ENCODE results near the gene RNPS1.
"Not testable (repeated sequence)": the region's sequence is repeated elsewhere in the genome, so short reads cannot be mapped to it uniquely, and the experiment has no call there.

The RNPS1 gene

DNA sequence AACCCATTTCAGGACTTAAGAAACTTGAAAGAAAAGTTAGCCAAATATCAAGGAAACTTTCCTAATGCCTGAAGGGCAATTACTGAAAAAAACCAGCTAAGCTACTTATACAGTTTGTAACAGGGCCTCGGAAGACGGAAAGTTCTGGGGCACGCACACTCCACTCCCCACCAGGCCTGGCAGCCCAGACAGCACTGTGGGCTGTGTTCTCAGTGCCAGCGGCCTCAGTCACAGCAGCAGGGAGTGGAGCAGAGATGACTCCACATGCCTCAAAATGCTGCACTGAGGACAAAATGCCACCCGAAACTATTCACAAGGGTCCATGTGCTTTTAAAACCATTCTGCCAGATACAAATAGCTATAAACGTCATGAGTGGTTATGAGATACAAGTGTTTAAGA is 10.2 kb downstream of the RNPS1 start:
- no peak for DNase-seq (ENCODE audit: low spot score)

DNA sequence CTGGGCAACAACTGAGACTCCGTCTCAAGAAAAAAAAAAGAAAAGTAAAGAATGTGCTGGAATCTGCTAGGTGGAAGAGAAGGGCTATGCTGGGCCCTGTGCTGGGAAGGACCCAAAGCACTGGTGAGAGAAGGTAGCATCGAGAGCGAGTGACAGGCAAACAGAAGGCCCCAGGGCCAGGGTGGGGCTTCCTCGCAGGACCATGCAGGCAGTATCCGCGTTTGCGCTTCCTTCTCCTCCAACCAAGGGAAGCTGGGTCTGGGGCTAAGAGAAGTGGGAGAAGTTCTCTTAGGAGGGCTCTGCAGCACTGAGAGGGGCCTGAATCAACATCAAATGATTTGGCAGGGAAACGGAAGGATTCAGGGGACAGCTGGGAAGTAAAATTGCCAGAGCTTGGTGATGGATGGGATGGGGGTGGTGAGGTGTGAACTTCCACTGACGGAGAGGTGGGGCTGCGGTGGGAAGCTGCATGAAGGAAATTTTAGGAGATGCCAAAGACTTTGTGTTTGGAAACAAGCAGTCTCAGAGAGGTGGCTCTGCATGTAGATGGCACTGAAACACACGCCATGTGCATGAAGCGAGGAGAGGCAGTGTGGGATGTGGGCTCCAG is 11.3 kb downstream of the RNPS1 start:
- DNase-seq (ENCODE audit: low spot score) = no peak

DNA sequence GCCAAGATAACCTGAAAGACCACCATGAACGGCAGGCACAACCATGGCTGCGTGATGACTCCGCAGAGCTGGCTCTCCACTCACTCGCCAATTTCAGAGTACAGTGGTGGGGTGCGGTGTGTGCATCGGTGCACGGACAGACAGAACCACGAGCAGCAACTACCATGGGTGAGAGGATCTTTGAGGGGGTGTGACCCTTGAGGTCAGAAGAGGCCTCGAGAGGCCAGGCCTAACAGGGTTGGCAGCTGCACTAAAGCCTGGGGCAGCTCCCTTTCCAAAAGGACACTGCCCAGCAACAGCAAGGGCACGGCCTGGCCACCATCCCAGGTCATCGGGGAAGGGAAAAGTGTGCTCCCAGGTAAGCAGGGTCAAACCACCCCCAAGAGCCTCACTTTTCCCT is 14.6 kb downstream of the RNPS1 start:
- DNase-seq (ENCODE audit: low spot score) = no peak

DNA sequence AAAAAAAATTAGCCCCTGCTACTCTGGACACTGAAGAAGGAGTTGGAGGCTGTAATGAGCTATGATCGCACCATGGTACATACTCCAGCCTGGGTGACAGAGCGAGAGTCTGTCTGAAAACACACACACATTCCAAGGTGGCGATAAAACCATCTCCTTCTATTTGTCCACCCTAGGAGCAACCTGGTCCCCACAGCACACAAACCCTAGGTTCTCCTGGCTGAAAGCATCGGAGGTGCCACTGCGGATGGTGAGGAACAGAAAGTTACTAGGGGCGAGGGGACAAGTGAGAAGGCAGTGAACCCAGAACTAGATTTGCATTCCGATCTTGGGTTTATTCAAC is 15.1 kb downstream of the RNPS1 start:
- no peak for DNase-seq (ENCODE audit: low spot score)

DNA sequence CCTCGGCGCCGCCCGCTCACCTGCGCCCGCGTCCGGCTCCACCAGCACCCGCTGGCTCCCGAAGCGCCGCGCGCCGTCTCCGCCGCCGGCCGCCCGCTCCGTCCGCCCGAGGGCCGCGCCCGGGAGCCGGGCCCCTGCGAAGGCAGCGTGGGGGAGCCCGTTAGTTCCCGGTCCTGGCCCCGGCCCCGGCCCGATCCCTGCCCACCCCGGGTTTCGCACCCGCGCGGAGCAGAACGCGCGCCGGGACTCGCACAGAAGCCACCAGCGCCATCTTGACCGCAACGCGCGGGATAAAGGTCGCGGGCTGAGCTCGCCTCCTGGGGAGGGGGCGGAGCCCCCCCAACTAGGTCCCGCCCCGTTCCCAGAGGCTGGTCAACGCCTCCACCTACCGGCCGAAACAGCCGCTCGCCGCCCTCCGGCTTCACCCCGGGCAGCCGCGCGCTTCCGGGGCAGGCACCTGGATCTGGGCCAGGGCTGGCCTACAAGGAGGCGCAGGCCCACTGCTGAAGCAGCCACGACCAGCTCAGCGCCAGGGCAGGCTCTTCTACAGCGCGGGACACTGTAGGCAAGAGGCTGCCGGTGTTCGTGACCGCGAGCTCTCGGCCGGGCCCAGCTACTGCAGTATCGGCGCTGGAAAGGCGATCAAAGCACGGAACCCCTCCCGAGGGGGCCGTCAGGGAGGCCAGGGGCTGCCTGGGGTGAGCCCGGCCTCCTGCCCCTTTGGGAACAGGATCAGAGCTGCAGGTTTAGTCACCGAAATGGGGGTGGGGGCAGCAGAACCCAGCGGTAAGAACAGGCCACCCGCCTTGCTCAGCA is 16.4 kb downstream of the RNPS1 start, which contains the start of gene ECI1:
ECI1 (minus strand) TSS at position 292 of the 816 bp plus-strand sequence; CDS start at position 271, 21 bp downstream.
- peak; percentile 92 for DNase-seq (ENCODE audit: low spot score)

DNA sequence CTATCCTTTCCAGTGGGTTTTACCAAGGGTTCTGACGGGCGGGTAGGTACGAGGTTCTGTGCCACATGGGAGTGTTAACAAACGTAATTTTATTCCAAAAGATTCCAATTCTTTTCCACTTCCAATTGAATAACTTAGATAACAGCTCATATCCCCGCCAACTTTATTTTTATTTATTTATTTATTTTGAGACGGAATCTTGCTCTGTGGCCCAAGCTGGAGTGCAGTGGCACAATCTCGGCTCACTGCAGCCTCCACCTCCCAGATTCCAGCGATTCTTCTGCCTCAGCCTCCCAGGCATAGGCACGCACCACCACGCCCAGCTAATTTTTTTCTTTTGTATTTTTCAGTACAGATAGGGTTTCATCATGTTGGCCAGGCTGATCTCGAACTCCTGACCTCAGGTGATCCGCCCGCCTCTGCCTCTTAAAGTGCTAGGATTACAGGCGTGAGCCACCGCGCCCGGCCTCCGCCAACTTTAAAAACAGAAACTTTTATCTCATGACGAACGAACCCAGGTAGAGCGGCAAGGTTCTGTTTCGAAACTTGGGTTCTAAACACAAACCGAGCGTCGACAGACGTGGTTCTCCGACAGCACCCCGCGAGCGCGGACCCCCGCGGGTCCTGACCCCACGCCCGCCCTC is 17.2 kb downstream of the RNPS1 start:
- DNase-seq (ENCODE audit: low spot score) = peak; percentile 39

DNA sequence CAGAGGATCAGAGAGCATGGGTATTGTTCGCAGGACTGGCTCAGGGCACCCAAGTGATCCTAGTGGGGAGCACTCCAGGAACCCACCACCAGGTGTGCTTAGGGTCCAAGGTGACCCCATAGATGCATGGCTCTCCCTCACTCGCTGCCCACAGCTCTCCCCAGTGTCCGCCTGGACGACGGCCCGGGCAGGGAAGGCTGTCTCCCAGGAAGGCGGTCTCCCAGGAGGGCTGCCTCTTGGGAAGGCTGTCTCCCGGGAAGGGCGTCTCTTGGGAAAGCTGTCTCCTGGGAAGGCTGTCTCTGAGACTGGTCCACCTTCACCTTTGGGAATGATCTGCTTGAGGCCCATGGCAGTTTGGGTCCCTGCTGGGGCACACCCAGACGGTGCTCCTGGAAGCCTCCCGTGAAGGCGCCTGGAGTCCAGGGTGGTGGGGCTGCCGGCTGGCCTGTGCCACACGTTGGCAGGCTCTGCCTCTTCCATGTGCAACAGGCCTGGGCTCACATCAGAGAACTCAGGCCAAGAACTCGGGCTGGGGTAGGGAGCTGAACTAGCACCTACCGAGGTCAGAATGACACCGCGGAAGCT is 21.5 kb downstream of the RNPS1 start:
- DNase-seq (ENCODE audit: low spot score) = no peak

DNA sequence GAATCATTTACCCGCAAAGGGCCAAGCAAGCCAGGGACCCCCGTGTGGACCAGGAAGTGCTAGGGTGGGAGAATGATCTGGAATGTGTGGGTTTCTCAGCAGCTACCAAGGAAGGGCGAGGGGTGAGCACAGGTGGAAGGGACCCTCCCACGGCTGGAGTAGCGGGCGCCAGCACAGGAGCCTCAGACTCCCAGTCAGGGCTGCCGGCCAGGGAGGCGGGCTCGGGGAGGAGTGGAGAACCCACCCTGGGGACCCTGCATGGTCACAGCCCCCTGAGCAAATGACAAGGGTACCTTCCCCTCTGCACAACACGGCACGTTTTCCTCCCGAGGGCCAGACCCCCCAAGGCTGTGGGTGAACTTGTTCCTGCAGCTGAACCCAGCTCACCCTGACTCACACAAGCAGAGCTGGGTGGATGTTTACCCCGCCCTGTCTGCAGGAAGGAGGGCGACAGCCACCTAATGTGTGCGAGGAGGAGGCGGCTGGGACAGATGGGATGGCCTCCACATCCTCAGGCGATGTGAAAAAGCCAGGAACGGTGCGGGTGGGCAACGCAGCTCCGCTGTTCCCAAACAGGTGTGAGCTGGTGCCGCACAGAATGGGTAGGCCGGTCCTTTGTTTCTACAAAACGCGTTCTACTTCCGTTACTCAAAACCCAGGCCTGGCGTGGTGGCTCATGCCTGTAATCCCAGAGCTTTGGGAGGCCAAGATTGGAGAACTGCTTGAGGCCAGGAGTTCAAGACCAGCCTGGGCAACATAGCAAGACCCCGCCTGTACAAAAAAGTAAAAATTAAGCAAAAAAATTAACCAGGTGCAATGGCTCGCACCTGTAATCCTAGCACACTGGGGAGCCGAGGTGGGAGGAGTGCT is 22.8 kb downstream of the RNPS1 start:
- no peak for DNase-seq (ENCODE audit: low spot score)

DNA sequence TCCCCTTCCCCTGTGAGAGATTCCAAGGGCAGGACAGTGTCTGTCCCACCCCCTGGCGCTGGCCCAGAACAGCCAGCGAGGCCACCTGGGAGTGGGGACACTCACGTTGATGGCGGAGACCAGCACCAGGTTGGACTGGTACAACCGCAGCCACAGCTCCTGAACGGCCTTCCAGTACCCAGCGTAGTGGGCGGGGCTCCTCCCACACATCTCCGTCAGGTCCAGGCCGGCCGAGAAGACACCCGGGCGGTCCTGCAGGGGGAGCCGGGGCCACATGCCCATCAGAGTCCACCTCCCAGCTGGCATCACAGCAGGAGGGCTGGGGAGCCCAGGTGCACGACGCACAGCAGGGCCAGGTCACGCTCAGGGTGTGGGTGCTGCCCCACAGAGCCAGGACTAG is 23.6 kb downstream of the RNPS1 start:
- no peak for DNase-seq (ENCODE audit: low spot score)

DNA sequence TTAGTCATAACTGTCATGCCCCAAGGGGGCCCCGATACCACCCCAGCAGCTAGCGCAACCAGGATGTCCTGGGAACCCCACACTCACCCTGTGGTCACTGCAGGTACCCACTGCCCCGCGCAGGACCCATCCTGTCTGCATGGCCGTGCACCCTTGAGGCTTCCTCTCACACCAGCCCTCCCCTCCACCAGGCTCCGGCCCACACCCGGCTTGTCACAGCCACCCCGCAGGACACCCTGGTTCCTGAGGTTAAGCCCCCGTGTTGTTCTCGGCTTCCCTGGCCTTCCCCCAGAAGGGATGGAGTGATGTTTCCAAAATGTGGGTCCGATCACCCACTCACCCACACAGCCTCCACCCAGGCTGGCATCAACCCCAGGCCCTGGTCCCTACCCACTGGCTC is 24.1 kb downstream of the RNPS1 start:
- no peak for DNase-seq (ENCODE audit: low spot score)

DNA sequence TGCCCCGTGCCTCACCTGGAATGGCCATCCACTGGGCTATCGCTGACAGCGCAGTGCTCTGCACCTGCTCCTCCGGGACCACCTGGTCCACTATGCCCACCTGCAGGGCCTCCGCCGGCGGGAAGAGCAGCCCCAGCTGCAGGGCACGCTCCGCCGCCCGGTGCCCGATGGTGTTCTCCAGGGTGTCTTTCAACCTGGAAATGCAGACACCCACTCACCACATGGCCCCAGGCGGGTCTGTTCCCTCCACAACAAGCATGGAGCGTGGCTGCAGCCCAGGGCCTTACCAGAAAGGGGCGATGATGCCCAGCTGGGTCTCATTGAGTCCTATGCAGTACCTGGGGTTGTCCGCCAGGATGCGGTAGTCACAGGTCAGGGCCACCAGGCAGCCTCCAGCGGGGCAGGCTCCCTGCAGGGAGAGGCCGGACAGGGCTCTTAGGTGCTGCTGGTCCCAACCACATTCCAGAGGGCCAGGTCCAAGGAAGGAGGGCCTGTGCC is 24.8 kb downstream of the RNPS1 start:
- peak; percentile 38 for DNase-seq (ENCODE audit: low spot score)

DNA sequence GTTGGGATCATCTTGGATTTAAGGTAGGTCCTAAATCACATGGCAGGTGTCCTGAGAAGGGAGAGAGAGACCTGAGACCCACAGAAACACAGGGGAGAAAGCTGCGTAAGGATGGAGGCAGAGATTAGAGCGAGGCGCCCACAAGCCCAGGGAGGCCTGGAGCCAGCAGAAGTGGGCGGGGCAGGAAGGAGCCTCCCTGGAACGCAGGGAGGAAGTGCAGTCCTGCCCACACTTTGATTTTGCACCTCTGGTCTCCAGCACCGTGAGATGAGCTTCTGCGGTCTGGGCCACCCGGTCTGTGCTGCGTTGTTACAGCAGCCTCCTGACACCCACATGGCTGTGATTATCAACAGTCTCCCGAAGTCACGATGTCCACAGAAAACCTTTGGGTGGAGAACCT is 25.3 kb downstream of the RNPS1 start:
- DNase-seq (ENCODE audit: low spot score) = no peak

DNA sequence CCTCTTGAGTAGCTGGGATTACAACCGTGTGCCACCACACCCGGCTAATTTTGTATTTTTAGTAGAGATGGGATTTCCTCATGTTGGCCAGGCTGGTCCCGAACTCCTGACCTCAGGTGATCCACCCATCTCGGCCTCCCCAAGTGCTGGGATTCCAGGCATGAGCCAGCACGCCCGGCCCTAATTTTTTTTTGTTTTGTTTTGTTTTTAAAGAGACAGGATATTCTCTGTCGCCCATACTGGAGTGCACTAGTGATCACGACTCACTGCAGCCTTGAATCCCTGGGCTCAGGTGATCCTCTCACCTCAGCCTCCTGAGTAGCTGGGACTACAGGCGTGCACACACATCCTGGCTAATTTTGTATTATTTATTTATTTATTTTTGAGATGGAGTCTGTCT is 27.6 kb downstream of the RNPS1 start:
- DNase-seq (ENCODE audit: low spot score) = not testable (repeated sequence)

DNA sequence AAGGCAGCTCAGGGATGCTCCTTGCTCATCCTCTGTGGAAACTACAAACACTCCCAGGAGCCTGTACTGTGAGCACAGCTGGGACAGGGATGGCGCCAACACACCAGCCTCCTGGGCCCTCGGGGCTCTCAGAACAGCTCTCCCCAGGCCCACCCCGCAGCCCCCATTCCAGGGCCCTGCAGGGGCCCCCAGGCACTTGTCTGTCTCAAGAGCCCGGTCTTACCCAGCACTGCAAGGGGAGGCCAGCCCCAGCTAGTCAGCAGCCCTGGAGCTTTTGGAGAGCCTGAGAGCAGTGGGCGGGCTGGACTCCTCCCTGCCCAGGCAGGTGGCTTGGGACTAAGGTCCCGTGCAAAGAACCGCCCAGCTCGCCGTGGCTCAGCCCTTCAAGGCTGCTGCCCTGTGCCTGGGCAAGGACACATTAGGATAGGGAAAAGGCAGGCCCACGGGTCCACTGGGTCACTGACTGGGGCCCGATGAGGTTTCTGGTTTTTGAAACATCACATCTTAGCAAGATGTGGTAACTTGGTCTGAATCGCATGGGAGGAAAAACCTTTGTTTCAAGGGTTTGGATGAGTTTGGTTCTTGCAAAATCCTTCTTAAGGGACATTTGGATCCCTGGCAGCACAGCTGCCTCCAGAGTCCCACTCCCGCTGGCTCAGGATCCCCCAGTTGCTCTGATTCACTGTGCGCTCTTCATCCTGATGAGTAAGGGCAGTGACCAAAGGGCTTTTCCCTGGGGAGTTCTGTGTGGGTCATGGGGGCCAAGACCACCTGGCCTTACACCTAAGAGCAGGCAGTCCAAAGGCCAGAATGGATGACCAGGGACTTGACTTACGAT is 28.9 kb downstream of the RNPS1 start:
- DNase-seq (ENCODE audit: low spot score) = no peak

DNA sequence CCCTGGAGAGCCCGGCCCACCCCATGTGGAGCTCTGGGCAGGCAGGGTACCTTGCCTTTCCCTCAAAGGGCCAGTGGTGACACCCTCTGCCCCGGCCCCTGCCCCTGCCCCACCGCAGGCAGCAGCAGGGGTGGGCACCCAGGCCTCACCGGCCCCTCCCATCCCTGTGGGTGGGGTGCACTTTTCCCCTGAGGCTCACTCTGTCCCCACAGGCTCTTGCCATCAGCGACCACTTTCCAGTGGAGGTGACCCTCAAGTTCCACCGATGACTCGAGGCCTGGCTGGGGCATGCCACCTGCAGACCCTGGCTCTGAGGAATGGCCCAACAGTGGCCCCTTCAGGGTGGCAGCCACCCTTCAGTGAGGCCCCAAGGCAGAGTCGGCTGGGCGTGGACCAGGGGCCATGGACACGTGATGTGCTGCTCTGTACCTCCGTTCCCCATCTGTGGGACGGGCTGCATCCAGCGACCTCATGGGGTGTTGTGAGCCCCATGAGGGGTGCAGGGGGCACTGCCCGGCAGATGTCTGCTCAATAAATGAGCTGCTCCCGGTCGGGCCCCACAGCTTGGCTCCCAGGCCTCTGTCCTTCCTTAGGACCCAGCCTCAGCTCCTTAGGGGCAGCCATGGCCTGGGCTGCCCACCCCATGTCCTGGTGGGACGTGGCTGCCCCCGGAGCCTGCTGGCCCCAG is 29.6 kb downstream of the RNPS1 start:
- no peak for DNase-seq (ENCODE audit: low spot score)

DNA sequence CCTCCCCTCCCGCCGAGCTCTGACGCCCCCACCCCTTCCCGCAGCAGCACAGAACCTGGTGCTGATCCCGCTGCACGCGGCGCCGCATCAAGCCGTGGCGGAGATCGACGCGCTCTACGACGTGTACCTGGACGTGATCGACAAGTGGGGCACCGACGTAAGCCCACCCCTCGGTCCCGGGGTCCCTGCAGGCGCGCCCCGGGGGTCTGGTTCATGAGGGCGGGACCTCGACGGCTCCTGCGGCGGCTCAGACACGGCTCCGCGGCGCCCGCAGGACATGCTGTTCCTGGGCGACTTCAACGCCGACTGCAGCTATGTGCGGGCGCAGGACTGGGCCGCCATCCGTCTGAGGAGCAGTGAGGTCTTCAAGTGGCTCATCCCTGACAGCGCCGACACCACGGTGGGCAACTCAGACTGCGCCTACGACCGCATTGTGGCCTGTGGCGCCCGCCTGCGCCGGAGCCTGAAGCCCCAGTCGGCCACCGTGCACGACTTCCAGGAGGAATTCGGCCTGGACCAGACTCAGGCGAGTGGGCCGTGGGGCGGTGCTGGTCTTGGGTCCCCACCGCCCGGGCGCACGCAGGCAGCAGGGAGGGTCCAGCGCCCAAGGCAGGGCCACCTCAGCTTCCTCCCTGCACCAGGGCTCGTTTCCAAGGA is 30.3 kb downstream of the RNPS1 start:
- DNase-seq (ENCODE audit: low spot score) = no peak

DNA sequence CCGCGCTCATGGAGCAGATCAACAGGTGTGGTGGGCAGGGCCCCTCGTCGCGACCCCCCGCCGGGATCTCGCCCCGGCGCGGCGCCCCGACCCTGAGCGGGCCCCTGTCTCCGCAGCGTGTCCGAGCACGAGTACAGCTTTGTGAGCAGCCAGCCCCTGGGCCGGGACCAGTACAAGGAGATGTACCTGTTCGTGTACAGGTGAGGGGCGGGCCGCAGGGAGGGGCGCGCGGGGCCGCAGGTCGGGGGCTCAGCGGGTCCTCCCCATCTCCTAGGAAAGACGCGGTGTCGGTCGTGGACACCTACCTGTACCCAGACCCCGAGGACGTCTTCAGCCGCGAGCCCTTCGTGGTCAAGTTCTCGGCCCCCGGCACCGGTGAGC is 30.8 kb downstream of the RNPS1 start:
- no peak for DNase-seq (ENCODE audit: low spot score)

DNA sequence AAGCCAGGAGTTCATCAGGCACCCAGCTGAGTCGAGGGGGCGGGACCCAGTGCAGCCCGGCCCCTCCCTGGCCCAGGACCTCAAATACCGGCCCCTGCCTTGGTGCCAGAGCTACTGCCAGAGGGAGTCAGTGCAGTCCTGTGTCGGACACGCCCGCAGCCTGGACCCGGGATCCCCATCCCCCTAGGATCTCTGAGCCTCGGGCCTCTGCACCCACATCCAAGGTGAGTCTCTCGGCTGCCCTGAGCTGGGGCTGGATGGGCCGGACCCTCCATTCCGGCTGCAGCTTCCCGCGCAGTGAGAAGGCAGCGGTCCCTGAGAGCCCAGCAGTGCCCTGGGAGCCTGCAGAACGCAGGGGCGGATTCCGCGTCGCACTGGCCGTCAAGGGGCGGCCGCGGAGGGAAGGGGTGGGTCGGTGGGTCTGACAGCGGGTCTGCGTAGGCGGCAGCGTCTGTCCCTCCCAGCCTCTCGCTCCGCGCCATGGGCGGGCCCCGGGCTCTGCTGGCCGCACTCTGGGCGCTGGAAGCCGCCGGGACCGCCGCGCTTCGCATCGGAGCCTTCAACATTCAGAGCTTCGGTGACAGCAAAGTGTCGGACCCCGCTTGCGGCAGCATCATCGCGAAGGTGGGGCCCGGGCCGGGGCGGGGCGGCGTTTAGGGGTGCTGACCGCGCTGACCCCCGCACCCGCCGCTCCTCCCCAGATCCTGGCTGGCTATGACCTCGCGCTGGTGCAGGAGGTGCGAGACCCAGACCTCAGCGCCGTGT is 31.4 kb downstream of the RNPS1 start, which contains the start of gene DNASE1L2:
DNASE1L2 (plus strand) TSS at position 108 of the 765 bp plus-strand sequence; CDS start at position 481, 373 bp downstream.
- DNase-seq (ENCODE audit: low spot score) = no peak
